ENCODE data around the gene PRDM13.
"Not testable (repeated sequence)": the region's sequence is repeated elsewhere in the genome, so short reads cannot be mapped to it uniquely, and the experiment has no call there.

PRDM13 gene

GRCh38 chr6:99629293-99629692 is 22.7 kb downstream of the PRDM13 start:
- DNase-seq (ENCODE audit: low read depth) = no peak

DNA sequence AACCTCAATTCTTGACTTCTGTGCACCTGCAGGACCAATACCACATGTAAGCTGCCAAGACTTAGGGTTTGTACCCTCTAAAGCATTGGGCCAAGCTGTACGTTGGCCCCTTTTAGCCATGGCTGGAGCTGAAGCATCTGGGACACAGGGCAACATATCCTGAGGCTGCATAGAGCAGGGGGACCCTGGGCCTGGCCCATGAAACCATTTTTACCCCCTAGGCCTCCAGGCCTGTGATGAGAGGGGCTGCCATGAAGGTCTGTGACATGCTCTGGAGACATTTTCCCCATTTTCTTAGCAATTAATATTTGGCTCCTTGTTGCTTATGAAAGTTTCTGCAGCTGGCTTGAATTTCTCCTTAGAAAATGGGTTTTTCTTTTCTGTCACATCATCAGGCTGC is 31.0 kb downstream of the PRDM13 start:
- no peak for DNase-seq (ENCODE audit: low read depth)

- not testable (repeated sequence) for DNase-seq (ENCODE audit: low read depth)
These were observed 31.7 kb downstream of the PRDM13 start for GRCh38 chr6:99638358-99638757.

GRCh38 chr6:99641270-99641669 is 34.6 kb downstream of the PRDM13 start:
- no peak for DNase-seq (ENCODE audit: low read depth)

- no peak for DNase-seq (ENCODE audit: low read depth)
These were observed 39.4 kb downstream of the PRDM13 start for GRCh38 chr6:99645986-99646385.

- DNase-seq (ENCODE audit: low read depth) = not testable (repeated sequence)
These were observed 43.5 kb downstream of the PRDM13 start for GRCh38 chr6:99650091-99650571.

DNA sequence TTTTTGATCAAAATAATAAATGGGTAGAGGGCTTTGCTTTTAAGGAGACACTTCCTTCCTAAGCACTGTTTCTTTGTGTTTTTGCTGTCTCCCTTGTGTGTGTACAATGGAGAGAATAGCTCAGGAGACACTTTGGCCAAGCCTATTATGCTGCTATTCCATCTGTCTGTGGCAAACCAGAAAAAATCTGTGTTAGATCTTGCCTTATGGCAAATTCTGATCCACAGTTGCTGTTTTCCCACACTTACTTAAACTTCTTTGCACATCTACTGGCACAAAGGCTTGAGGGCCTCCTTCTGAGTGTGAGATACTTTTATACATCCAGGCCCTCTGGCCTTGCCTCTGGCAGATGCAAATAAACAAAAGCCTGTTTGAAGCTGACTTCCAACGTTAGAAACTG is 53.6 kb downstream of the PRDM13 start:
- DNase-seq (ENCODE audit: low read depth) = no peak

- no peak for DNase-seq (ENCODE audit: low read depth)
These were observed 55.2 kb downstream of the PRDM13 start for GRCh38 chr6:99661870-99662269.

- no peak for DNase-seq (ENCODE audit: low read depth)
These were observed 56.0 kb downstream of the PRDM13 start for GRCh38 chr6:99662616-99663015.

Data from T follicular helper cell (primary cell).